ENCODE data around the gene B4GALNT1. TPM values are rescaled to one million over a fixed set of nuclear protein-coding genes. Genes with fewer than 3 reads are reported as not detected.

The B4GALNT1 gene
- total and polyA plus RNA-seq, 9 of the 15 experiments (the other 6 are each of a cell fraction or from before 2014, with no cell fraction given): 1.0 to 32.2 (median 9.8) TPM

DNA sequence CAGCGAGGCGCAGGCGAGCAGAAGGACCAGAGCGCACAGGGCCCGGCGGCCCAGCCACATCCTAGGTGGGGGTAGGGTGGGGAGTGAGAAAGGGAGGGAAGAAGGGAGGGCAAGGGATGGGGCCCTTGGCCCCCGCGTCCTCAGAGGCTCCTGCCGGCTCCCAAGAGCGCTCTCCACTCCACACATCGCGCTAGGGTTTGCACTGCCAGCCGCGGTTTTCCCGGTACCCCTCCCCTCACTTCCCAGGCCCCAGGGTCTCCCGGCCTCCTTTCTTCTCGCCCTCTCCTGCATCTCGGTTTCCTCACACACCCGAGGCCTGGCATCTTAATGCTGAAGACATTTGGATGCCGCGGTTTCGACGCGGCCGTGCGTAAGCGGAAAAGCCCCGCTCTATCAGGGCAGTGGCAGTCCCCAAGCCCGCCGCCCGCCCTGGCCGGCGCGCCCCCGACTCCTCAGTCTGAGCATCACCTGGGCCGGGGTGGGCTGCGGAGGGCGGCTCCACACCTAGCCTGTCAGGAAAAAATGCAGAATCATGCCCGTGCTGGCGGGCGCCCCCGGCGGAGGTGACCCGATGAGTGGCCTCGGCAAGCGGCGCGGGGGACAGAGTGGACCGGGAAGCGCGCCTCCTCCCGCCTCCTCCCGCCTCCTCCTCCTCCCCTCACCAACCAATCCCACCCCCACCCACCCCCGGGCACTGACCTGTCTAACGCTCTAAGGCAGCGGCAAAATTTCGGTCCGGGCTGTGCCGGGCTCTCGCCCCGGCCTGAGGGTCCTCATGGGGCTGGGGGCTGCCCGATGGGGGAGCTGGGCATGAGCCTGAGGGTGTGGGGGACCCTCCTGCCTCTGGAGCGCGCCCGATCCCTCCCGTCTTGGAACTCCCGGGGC, 686 bp downstream of the B4GALNT1 start (continued):
- TF ChIP-seq, protein P1, sequence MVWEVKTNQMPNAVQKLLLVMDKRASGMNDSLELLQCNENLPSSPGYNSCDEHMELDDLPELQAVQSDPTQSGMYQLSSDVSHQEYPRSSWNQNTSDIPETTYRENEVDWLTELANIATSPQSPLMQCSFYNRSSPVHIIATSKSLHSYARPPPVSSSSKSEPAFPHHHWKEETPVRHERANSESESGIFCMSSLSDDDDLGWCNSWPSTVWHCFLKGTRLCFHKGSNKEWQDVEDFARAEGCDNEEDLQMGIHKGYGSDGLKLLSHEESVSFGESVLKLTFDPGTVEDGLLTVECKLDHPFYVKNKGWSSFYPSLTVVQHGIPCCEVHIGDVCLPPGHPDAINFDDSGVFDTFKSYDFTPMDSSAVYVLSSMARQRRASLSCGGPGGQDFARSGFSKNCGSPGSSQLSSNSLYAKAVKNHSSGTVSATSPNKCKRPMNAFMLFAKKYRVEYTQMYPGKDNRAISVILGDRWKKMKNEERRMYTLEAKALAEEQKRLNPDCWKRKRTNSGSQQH (CRISPR knock-in tag; IDR thresholded peaks at IDR 0.05): no peak
- TF ChIP-seq TCF3 (CRISPR knock-in tag; IDR thresholded peaks at IDR 0.05): no peak
- no peak for TF ChIP-seq ZNF696 (CRISPR knock-in tag; conservative IDR thresholded peaks at IDR 0.05)
- TF ChIP-seq RBBP5 (IDR thresholded peaks at IDR 0.05; ENCODE audit: borderline replicate concordance, insufficient read depth, low read length, poor library complexity, severe bottlenecking): peak; percentile 24
- TF ChIP-seq ZNF347 (CRISPR knock-in tag; IDR thresholded peaks at IDR 0.05; ENCODE audit: low read depth): no peak
- TF ChIP-seq RUNX1 (IDR thresholded peaks at IDR 0.05; ENCODE audit: low read depth): no peak
- TF ChIP-seq HNRNPLL (IDR thresholded peaks at IDR 0.05; ENCODE audit: low read depth, low read length, poor library complexity, severe bottlenecking): no peak
- TF ChIP-seq BRD9 (IDR thresholded peaks at IDR 0.05; ENCODE audit: low read depth, partially characterized antibody): no peak
- TF ChIP-seq ZNF445 (CRISPR knock-in tag; IDR thresholded peaks at IDR 0.05; ENCODE audit: low read depth): no peak
- no peak for TF ChIP-seq HDAC6 (IDR thresholded peaks at IDR 0.05; ENCODE audit: low read depth, low read length)
- TF ChIP-seq HEY1 (CRISPR knock-in tag; IDR thresholded peaks at IDR 0.05; ENCODE audit: borderline replicate concordance): no peak
- no peak; the same call in 1 of the 2 replicates for TF ChIP-seq MTA3 (IDR thresholded peaks at IDR 0.05; ENCODE audit: borderline replicate concordance)
- no peak for TF ChIP-seq KLF16 (IDR thresholded peaks at IDR 0.05)
- no peak for TF ChIP-seq BACH1 (tag; IDR thresholded peaks at IDR 0.05)
- TF ChIP-seq ZNF316 (IDR thresholded peaks at IDR 0.05): peak; percentile 74
- TF ChIP-seq SAP30 (IDR thresholded peaks at IDR 0.05; ENCODE audit: borderline replicate concordance, insufficient read depth, low read depth, low read length, poor library complexity, severe bottlenecking): no peak
- TF ChIP-seq MAFG (tag; conservative IDR thresholded peaks at IDR 0.05): 0 out of 2 replicates have a peak, but pooled peaks have one; percentile 55
- no peak for TF ChIP-seq KLF10 (CRISPR knock-in tag; IDR thresholded peaks at IDR 0.05)
- TF ChIP-seq, protein P2, sequence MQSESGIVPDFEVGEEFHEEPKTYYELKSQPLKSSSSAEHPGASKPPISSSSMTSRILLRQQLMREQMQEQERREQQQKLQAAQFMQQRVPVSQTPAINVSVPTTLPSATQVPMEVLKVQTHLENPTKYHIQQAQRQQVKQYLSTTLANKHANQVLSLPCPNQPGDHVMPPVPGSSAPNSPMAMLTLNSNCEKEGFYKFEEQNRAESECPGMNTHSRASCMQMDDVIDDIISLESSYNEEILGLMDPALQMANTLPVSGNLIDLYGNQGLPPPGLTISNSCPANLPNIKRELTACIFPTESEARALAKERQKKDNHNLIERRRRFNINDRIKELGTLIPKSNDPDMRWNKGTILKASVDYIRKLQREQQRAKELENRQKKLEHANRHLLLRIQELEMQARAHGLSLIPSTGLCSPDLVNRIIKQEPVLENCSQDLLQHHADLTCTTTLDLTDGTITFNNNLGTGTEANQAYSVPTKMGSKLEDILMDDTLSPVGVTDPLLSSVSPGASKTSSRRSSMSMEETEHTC (IDR thresholded peaks at IDR 0.05): no peak
- 0 out of 4 replicates have a peak, but pooled peaks of 1 of the 2 experiments have one; percentile 46 for TF ChIP-seq NONO (IDR thresholded peaks at IDR 0.05; ENCODE audit: low read depth in 2 of 2, low read length in 1 of 2)
- TF ChIP-seq POLR3A (IDR thresholded peaks at IDR 0.05; ENCODE audit: borderline replicate concordance, extremely low read depth, insufficient read depth, insufficient read length): no peak
- TF ChIP-seq, protein P3, sequence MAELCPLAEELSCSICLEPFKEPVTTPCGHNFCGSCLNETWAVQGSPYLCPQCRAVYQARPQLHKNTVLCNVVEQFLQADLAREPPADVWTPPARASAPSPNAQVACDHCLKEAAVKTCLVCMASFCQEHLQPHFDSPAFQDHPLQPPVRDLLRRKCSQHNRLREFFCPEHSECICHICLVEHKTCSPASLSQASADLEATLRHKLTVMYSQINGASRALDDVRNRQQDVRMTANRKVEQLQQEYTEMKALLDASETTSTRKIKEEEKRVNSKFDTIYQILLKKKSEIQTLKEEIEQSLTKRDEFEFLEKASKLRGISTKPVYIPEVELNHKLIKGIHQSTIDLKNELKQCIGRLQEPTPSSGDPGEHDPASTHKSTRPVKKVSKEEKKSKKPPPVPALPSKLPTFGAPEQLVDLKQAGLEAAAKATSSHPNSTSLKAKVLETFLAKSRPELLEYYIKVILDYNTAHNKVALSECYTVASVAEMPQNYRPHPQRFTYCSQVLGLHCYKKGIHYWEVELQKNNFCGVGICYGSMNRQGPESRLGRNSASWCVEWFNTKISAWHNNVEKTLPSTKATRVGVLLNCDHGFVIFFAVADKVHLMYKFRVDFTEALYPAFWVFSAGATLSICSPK (IDR thresholded peaks at IDR 0.05; ENCODE audit: borderline replicate concordance): no peak
- no peak for TF ChIP-seq SLC30A9 (CRISPR knock-in tag; IDR thresholded peaks at IDR 0.05)
- TF ChIP-seq MAFK (IDR thresholded peaks at IDR 0.05; ENCODE audit: low read length): peak; percentile 22; the same call in 1 of the 2 replicates
